Panc1 (cell line): ENCODE measurements around the gene SNX3. TPM values are rescaled to one million over a fixed set of nuclear protein-coding genes. Genes with fewer than 3 reads are reported as not detected.

ENCODE experiments used
- ATAC-seq: fragments of 200-7000 bp; cut with Tn5 transposase; 2 replicates; pipeline ENCODE4 v1.9.1; 2020; ENCODE audit warnings: mild to moderate bottlenecking, moderate library complexity
- BruUV-seq: library from RNA; stranded (reverse); fragments of 400-500 nt; replicated peaks from 2 replicates; lab custom pipeline; 2021; lab: Mats Ljungman, UMichigan
- CTCF ChIA-PET: fragments of 300-600 bp; sonication (Branson Sonifier 250); formaldehyde crosslinking; loops from one replicate; lab custom pipeline; 2022; ENCODE audit warnings: antibody characterized with exemption; lab: Charles Lee
- POLR2A ChIA-PET: fragments of 300-600 bp; sonication (Branson Sonifier 250); formaldehyde crosslinking; loops from one replicate; lab custom pipeline; 2022; ENCODE audit warnings: antibody characterized with exemption; lab: Charles Lee
- DNase-seq: peaks from one replicate; pipeline ENCODE4 v3.0.0-alpha.2; 2010; ENCODE audit warnings: low read depth, low spot score
- H3K27ac ChIP-seq: 2 replicates; pipeline ENCODE4 v1.5.1; 2011; ENCODE audit warnings: mild to moderate bottlenecking, low read length, inconsistent platforms
- H3K27me3 ChIP-seq: fragments of 200-500 bp; sonication (Bioruptor generic); 2 replicates; pipeline ENCODE4 v1.6.0; 2014; ENCODE audit warnings: low read length, inconsistent platforms; ENCODE audit not compliant: control insufficient read depth, insufficient read depth
- H3K36me3 ChIP-seq: fragments of 200-500 bp; sonication (Bioruptor generic); 2 replicates; pipeline ENCODE4 v1.5.1; 2014; ENCODE audit warnings: inconsistent platforms, mild to moderate bottlenecking, low read length, moderate library complexity; ENCODE audit not compliant: control insufficient read depth, insufficient read depth
- H3K4me1 ChIP-seq: 2 replicates; pipeline ENCODE4 v1.5.1; 2011; ENCODE audit warnings: inconsistent platforms, mild to moderate bottlenecking, low read length, moderate library complexity; ENCODE audit not compliant: control insufficient read depth, insufficient read depth
- H3K4me3 ChIP-seq, 2 experiments: 2 replicates each; pipeline ENCODE4 v1.5.1; 2011 to 2012; ENCODE audit warnings: low read depth in 2 of 2, low read length in 2 of 2, mild to moderate bottlenecking in 2 of 2, inconsistent platforms in 1 of 2, moderate library complexity in 1 of 2
- H3K9me3 ChIP-seq: fragments of 200-500 bp; sonication (Bioruptor generic); 2 replicates; pipeline ENCODE4 v1.5.1; 2014; ENCODE audit warnings: low read depth, mild to moderate bottlenecking, inconsistent platforms, low read length, moderate library complexity; ENCODE audit not compliant: control insufficient read depth, insufficient read depth
- CTCF ChIP-seq: fragments of 450-650 bp; IDR thresholded peaks from 2 replicates; pipeline ENCODE4 v1.5.1; 2017; ENCODE audit warnings: mild to moderate bottlenecking
- POLR2AphosphoS5 ChIP-seq: IDR thresholded peaks from 2 replicates; pipeline ENCODE4 v1.6.1; 2012; ENCODE audit warnings: mild to moderate bottlenecking, low read depth, low read length, moderate library complexity
- REST ChIP-seq, 2 experiments: IDR thresholded peaks; 2 replicates each; pipeline ENCODE4 v1.6.1; 2011 to 2012; ENCODE audit warnings: low read depth in 2 of 2, control low read depth in 1 of 2, low read length in 1 of 2, mild to moderate bottlenecking in 1 of 2, moderate library complexity in 1 of 2; ENCODE audit not compliant: insufficient read depth in 1 of 2
- SIN3A ChIP-seq: IDR thresholded peaks from 2 replicates; pipeline ENCODE4 v1.6.1; 2012; ENCODE audit warnings: low read depth, mild to moderate bottlenecking, low read length, moderate library complexity, borderline replicate concordance; ENCODE audit not compliant: insufficient read depth
- TCF7L2 ChIP-seq: IDR thresholded peaks from 2 replicates; pipeline ENCODE4 v1.6.1; 2011; ENCODE audit warnings: mild to moderate bottlenecking, low read depth, low read length, inconsistent platforms
- in situ Hi-C: cut with HindIII; loops from 2 replicates; pipeline ENCODE4 v1.10.0; 2016; ENCODE audit warnings: low sequenced_read_pairs, low pct_unique_long_range_greater_than_20kb
- intact Hi-C: fragments of 100-400 bp; cut with micrococcal nuclease; formaldehyde crosslinking; loops from one replicate; pipeline ENCODE4 v1.10.0; 2022; ENCODE audit not compliant: unreplicated experiment
- total RNA-seq: library from RNA; stranded (reverse); gene quantifications from one replicate; pipeline ENCODE4 v1.2.1, GENCODE V29; 2021; ENCODE audit not compliant: unreplicated experiment

Gene SNX3
- total RNA-seq, 1 experiment from 2014 or later, result 223 TPM

GRCh38 chr6:108207013-108207412 is 53.8 kb downstream of the SNX3 start:
- TF ChIP-seq CTCF (no peak), REST (IDR thresholded peaks at IDR 0.05; ENCODE audit: insufficient read depth in 1 of 2, low read depth in 2 of 2, low read length in 1 of 2) (no peak), SIN3A (no peak), POLR2AphosphoS5 (no peak), TCF7L2 (no peak)
- Histone ChIP-seq H3K4me1 (no peaks in the 10 kb centered on the region), H3K36me3 (peaks cover 4% of the 10 kb centered on the region; the same call in 1 of the 2 replicates), H3K9me3 (no peaks in the 10 kb centered on the region), H3K27me3 (no peaks in the 10 kb centered on the region), H3K27ac (no peak overlapping the region), H3K4me3 (no peak overlapping the region)
- ChIA-PET CTCF (interaction anchor here (0.5 kb wide), 1 partner anchor 632 kb away, joined by 4 read pairs; no protein-coding TSS in a partner anchor), POLR2A (interaction anchor here (0.6 kb wide), 1 partner anchor 46 kb away, joined by 4 read pairs; no protein-coding TSS in a partner anchor)
- no TSS peak for BruUV-seq
- in situ Hi-C loops, result no loop called here
- intact Hi-C loops, result no loop called here
- no peak for ATAC-seq
- no peak for DNase-seq

- DNase-seq (no peak), ATAC-seq (no peak)
- in situ Hi-C loops, result no loop called here
- ChIA-PET CTCF (no interaction called here), POLR2A (no interaction called here)
- H3K36me3 ChIP-seq, result no peaks in the 10 kb centered on the region
- H3K4me1 ChIP-seq, result peaks cover 14% of the 10 kb centered on the region
- TF ChIP-seq CTCF, result no peak
- TF ChIP-seq POLR2AphosphoS5, result no peak
- no peak for TF ChIP-seq SIN3A
- TF ChIP-seq TCF7L2, result no peak
- TF ChIP-seq REST (IDR thresholded peaks at IDR 0.05; ENCODE audit: insufficient read depth in 1 of 2, low read depth in 2 of 2, low read length in 1 of 2), result no peak
- no peak overlapping the region for H3K27ac ChIP-seq
- H3K27me3 ChIP-seq, result no peaks in the 10 kb centered on the region
- H3K9me3 ChIP-seq, result no peaks in the 10 kb centered on the region
- no peak overlapping the region for H3K4me3 ChIP-seq
- intact Hi-C loops, result no loop called here
- BruUV-seq, result no TSS peak
These were observed 57.4 kb downstream of the SNX3 start for GRCh38 chr6:108203189-108204112.
